ENCODE data around the gene LUZP1. TPM values are rescaled to one million over a fixed set of nuclear protein-coding genes. Genes with fewer than 3 reads are reported as not detected.

The LUZP1 gene
- total RNA-seq, 4 donors from 2014 or later: 16.7 to 17.7 (median 17.2) TPM

GRCh38 chr1:23116921-23117699 lies 51.5 kb downstream of the LUZP1 start:
- H3K4me1 ChIP-seq: peaks cover 0 to 70% (median 25%) of the 10 kb centered on the region in 4 donors
- no peaks in the 10 kb centered on the region for H3K27me3 ChIP-seq
- DNase-seq (ENCODE audit: low spot score in 2 of 2): no peak
- 47 to 55% methylated on average over 2 of the region's 2 CpGs for WGBS, 2 donors
- TF ChIP-seq EP300 (IDR thresholded peaks at IDR 0.05) (no peak), CTCF (IDR thresholded peaks at IDR 0.05) (no peak), POLR2A (IDR thresholded peaks at IDR 0.05) (no peak)
- no peaks in the 10 kb centered on the region for H3K9me3 ChIP-seq
- no peak overlapping the region for H3K4me3 ChIP-seq
- H3K27ac ChIP-seq: no peak overlapping the region
- no peaks in the 10 kb centered on the region for H3K36me3 ChIP-seq

DNA sequence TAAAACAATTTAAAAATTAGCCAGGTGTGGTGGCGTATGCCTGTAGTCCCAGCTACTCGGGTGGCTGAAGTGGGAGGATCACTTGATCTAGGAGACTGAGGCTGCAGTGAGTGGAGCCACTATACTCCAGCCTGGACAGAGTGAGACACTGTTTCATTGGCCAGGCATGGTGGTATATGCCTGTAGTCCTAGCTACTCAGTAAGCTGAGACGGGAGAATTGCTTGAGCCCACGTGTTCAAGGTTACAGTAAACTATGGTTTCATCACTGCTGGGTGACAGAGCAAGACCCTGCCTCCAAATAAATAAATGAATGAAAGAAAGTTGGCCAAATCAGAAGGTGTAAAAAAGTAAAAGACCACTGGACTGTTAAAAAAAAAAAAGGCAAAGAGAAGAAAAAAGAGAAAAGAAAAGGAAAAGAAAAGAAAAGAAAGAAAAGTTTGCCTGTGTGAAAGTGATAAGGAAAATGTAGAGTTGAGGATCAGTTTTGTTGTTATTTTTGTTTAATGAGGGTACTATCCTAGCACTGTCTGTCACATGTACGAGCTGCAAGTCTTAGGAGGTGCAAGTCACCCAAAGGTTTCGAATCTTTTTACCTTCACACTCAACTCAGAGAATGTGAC lies 52.3 kb downstream of the LUZP1 start:
- Histone ChIP-seq H3K27me3 (no peaks in the 10 kb centered on the region), H3K27ac (no peak overlapping the region), H3K4me3 (no peak overlapping the region), H3K36me3 (no peaks in the 10 kb centered on the region), H3K4me1 (peaks cover 0 to 70% (median 25%) of the 10 kb centered on the region in 4 donors), H3K9me3 (no peaks in the 10 kb centered on the region)
- no peak for DNase-seq (ENCODE audit: low spot score in 2 of 2)
- TF ChIP-seq EP300 (IDR thresholded peaks at IDR 0.05) (no peak), CTCF (IDR thresholded peaks at IDR 0.05) (no peak), POLR2A (IDR thresholded peaks at IDR 0.05) (no peak)
- 87 to 88% methylated on average over 6 of the region's 6 CpGs for WGBS, 2 donors

DNA sequence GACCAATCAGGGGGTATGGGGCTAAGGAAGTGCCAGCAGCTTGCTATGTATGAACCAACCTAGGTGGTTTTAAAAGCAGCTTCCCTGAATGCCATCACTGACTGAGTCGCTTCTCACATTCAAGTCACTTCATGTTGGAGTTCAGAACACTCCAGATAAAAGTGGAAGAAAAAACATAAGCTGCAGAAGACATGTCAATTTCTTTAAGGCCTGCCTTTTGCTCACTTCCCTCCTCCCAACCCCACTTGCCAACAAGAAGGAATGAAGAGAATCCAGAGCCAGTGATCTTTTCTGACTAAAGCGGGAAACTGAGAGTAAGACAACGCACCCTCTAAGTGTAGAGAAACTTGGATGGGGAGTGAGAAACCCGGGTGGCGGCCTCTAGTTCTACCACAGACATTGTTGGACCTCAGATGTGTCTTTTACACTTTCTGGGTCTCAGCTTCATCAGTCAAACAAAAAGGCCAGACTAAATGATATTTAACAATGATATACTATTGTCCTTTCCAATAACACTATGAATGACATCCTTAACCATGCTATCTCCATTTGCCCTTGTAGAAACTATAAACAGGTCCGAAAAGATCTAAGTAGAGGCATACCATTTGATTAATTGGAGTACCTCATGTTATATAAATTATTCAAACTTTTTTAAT lies 54.1 kb downstream of the LUZP1 start:
- peak overlapping the region in 3 of 4 donors; percentile 28 to 74 (median 61) for H3K27ac ChIP-seq
- H3K4me3 ChIP-seq: no peak overlapping the region
- no peak for DNase-seq (ENCODE audit: low spot score in 2 of 2)
- H3K27me3 ChIP-seq: no peaks in the 10 kb centered on the region
- no peaks in the 10 kb centered on the region for H3K9me3 ChIP-seq
- WGBS, 2 donors: 39 to 45% methylated on average over 6 of the region's 6 CpGs
- no peaks in the 10 kb centered on the region for H3K36me3 ChIP-seq
- no peak for TF ChIP-seq CTCF (IDR thresholded peaks at IDR 0.05)
- TF ChIP-seq POLR2A (IDR thresholded peaks at IDR 0.05): no peak
- TF ChIP-seq EP300 (IDR thresholded peaks at IDR 0.05): no peak
- peaks cover 0 to 67% (median 25%) of the 10 kb centered on the region in 4 donors for H3K4me1 ChIP-seq

GRCh38 chr1:23111600-23112535 lies 56.8 kb downstream of the LUZP1 start:
- no peak for DNase-seq (ENCODE audit: low spot score in 2 of 2)
- Histone ChIP-seq H3K4me1 (peaks cover 0 to 48% (median 22%) of the 10 kb centered on the region in 4 donors), H3K9me3 (no peaks in the 10 kb centered on the region), H3K27me3 (no peaks in the 10 kb centered on the region), H3K36me3 (peaks cover 0 to 20% (median under 1%) of the 10 kb centered on the region in 3 donors), H3K27ac (peak overlapping the region in 2 of 4 donors; percentile 14 to 65), H3K4me3 (no peak overlapping the region)
- TF ChIP-seq EP300 (IDR thresholded peaks at IDR 0.05): no peak
- no peak for TF ChIP-seq CTCF (IDR thresholded peaks at IDR 0.05)
- no peak for TF ChIP-seq POLR2A (IDR thresholded peaks at IDR 0.05)
- WGBS, 2 donors: 72 to 74% methylated on average over 6 of the region's 6 CpGs

All from tibial nerve (tissue), 4 donors.